ENCODE data around the gene NR6A1.

DNA sequence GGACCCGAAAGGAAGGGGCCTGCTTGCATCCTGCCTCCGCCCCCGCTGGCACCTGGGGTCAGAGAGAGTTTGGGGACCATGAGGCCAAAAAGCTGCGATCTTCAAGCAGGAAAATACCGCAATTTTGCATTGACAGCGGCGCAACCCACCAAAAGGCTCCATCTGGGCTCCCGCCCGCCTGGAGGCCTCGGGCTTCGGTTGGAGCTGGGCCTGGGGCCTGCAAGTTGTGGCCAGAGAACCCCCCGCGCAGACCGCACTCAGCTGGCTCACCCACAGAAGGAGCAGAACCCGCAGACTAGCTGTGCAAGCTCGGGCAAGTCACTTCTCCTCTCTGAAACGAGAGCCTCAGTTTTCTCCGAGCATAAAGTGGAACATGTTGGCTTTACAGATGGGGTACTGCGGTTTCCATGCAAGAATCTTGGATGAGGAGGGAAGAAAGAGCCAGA, 265.2 kb downstream of the NR6A1 start:
- TF ChIP-seq EZH2 (IDR thresholded peaks at IDR 0.05; ENCODE audit: insufficient read depth, poor library complexity, severe bottlenecking): no peak
- no peak for TF ChIP-seq EZH2phosphoT487 (IDR thresholded peaks at IDR 0.05; ENCODE audit: insufficient read depth, low read depth)
